GM21515 (cell line): Measurements from ENCODE around the gene CRTAP.
"Not testable (repeated sequence)": the region's sequence is repeated elsewhere in the genome, so short reads cannot be mapped to it uniquely, and the experiment has no call there.

Experiments used
- ATAC-seq: cut with Tn5 transposase; IDR thresholded peaks from one replicate; pipeline ENCODE4 v1.9.1; 2021; ENCODE audit not compliant: unreplicated experiment

Gene CRTAP

GRCh38 chr3:33099109-33099645 is 14.6 kb upstream of the CRTAP start:
- ATAC-seq, result no peak

DNA sequence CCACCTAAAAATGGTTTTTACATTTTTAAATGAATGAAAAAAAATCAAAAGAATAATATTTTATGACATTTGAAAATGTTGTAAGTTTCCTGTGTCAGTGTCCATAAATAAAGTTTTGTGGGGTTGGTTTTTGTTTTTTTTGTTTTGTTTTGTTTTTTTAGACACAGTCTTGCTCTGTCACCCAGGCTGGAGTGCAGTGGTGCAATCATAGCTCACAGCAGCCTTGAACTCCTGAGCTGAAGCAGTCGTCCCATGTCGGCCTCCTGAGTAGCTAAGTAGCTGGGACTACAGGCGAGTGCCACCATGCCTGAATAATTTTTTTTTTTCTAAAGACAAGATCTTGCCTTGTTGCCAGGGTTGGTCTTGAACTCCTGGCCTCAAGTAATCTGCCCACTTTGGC is 14.1 kb upstream of the CRTAP start:
- ATAC-seq, result no peak

DNA sequence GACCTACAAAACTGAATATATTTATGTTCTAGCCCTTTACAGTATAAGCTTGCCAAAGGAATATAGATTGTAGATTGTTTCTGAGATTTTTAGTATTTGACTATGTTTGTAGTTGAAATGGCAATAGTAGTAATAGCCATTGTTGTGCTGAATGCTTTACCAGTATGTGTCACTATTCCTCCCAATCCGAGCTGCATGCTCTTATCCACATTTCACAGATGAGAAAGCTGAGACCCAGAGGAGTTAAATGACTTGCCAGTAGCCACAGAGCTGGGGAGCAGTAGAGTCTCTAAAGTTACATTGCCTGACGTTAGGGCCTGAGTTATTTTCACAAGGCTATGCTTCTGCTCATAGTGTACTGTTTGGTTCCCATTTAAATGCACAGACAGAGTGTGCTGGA is 13.6 kb upstream of the CRTAP start:
- ATAC-seq, result no peak

- ATAC-seq, result no peak
These were observed 10.8 kb upstream of the CRTAP start for GRCh38 chr3:33103034-33103433.

DNA sequence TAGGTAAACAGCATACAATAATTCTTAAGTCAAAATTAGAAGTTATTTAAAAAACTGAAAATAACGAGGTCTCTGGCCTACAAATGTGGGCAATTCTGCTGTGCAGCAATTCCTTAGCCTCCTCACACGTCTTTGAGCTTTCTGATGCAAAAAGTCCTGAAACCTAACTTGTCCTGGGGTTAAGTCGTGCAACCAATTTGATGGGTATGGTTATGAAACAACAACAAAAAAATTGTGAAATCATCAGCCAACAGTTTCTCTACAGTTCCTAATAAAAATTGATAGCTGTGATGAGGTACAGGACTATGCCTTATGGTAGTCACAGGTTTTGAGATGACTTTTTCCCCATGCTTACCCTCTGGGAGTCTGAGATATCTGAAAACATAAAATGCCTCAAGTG is 10.3 kb upstream of the CRTAP start:
- ATAC-seq, result no peak

DNA sequence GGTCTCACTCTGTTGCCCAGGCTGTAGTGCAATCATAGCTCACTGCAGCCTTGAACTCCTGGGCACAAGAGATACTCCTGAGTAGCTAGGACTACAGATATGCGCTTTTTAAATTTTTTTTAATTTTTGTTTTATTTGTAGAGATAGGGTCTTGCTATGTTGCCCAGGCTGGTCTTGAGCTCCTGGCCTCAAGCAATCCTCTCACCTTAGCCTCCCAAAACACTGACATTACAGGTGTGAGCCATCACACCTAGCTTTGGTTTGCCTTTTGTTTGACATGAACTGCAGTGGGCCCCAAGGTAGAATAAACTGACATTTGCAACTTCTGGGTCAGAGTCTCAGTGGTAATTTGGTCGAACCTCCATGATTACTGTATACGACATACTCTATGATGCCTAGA is 9.0 kb upstream of the CRTAP start:
- ATAC-seq, result no peak

- no peak for ATAC-seq
These were observed 8.4 kb upstream of the CRTAP start for GRCh38 chr3:33105341-33105948.

GRCh38 chr3:33106854-33107253 is 7.0 kb upstream of the CRTAP start:
- ATAC-seq, result not testable (repeated sequence)

- peak; percentile 33 for ATAC-seq
These were observed 2.2 kb upstream of the CRTAP start for GRCh38 chr3:33111581-33111980.

GRCh38 chr3:33114622-33115023 is 809 bp downstream of the CRTAP start:
- ATAC-seq, result no peak

DNA sequence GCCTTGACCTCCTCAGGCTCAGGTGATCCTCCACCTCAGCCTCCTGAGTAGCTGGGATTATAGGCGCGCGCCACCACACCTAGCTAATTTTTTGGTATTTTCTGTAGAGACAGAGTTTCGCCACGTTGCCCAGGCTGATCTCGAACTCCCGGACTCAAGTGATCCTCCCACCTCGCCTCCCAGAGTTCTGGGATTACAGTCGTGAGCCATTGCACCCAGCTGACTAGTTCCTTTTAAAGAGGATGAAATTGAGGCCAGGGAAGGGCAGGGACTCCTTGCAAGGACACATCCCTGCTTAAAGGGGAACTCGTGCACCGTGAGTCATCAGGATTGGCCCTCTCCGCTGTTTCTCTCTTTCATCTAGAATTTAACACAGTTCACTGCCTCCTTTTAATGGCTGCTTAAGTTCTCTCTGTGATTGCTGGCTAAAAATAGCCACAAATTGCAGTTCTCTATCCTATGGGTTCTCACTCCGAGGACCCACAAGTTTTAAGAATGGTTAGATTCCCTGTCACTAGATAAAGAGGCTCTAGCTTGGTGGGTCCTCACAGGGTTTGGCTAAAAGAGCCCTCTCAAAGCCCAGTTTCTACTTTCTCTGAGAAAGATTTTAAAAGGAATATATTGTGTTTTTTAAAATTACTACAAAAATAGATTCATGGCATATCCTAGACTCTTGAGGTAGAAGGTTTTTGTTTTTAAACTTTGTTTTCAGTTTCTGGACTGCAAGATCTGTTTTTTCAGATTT is 1.4 kb downstream of the CRTAP start:
- ATAC-seq, result no peak

DNA sequence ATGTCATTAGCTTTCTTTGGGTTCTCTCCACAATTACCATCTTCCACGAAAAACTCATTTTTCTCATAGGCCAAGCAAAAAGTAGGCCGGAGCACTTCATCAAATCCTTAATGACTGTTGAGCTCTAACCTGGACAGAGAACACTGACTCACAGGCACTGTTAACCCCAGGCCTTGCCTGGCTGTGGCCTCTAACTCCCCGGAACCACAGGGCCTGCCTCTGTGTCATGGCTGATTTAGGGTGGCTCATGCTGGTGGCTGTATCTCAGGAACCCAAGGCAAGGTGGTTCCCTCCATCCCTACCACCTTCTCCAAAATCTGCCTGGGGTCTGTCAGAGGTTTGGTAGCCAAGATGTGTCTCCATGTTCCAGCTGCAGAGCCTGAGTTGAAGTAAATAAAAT is 3.6 kb downstream of the CRTAP start:
- no peak for ATAC-seq

DNA sequence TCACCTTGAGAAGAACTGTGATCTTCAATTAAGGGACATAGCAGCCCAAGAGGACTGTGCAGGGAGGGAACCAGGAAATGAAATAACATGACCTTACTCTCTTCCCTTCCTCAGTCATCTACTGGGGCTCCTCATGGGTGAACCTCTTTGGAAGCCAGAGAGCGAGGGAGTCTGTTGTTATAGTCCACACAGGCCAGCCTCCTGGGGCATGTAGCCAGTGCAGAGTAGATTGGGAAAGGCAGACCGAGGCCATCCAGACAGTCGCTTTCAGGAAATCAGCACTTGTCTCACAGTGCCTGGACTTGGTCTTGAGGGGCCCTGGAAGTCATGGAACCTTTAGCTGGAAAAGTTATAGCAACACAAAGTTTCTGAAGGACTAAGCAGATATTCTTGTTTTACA is 6.1 kb downstream of the CRTAP start:
- ATAC-seq, result no peak

DNA sequence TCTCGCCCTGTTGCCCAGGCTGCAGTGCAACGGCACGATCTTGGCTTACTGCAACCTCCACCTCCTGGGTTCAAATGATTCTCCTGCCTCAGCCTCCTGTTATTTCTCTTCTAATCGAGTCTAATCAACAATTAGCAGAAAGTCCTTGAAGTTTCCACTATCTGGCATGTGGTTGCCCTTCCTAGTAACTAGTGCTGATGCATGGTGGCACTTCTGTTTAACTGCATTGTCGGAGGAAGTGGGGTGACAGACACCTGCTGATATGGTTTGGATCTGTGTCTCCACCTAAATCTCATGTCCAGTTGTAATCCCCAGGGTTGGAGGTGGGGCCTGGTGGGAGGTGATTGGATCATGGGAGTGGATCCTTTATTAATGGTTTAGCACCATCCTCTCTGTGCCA is 9.2 kb downstream of the CRTAP start:
- ATAC-seq, result no peak

GRCh38 chr3:33124638-33125037 is 10.8 kb downstream of the CRTAP start:
- ATAC-seq, result no peak

GRCh38 chr3:33125840-33126239 is 12.0 kb downstream of the CRTAP start:
- ATAC-seq, result no peak

GRCh38 chr3:33128706-33129105 is 14.9 kb downstream of the CRTAP start:
- ATAC-seq, result no peak

- ATAC-seq, result no peak
These were observed 16.3 kb downstream of the CRTAP start for GRCh38 chr3:33130144-33130543.

GRCh38 chr3:33131331-33132018 is 17.7 kb downstream of the CRTAP start:
- ATAC-seq, result peak; percentile 73

- ATAC-seq, result no peak
These were observed 18.2 kb downstream of the CRTAP start for GRCh38 chr3:33132019-33132360.

- ATAC-seq, result no peak
These were observed 20.3 kb downstream of the CRTAP start for GRCh38 chr3:33134026-33134625.

DNA sequence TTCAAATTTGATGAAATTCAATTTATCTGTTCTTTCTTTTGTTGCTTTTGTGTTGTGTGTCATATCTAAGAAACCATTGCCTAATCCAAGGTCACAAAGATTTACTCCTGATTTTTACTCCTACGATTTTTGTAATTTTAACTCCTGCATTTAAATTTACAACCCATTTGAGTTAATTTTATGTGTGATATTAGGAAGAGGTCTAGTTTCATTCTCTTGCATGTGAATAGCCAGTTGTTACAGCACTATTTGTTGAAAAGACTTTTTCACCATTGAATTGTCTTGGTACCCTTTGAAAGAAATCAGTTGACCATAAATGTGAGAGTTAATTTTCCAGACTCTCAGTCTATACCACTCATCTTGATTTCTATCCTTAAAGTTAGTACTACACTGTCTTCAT is 23.9 kb downstream of the CRTAP start:
- no peak for ATAC-seq
